ENCODE results near the gene YPEL5.

The YPEL5 gene

DNA sequence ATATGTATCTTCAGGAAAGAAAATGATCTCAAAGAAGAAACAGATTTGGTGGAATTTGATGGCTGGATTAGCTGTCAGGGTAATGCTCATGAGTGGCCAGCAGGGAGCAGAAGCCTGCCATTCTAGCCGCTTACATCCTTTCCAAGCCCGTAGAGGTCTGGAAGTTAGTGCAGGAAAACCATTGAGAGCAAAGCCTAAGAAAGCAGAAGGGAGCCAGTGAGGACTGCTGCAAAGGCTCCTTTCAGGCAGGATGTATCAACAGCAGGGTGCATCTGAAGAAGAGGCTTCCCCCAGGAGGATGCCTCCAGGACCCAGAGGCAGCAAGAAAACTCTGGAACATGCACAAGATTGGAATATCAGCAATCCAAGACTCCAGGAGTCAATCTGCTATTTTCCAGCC lies 61.6 kb downstream of the YPEL5 start:
- DNase-seq: peak; percentile 38

DNA sequence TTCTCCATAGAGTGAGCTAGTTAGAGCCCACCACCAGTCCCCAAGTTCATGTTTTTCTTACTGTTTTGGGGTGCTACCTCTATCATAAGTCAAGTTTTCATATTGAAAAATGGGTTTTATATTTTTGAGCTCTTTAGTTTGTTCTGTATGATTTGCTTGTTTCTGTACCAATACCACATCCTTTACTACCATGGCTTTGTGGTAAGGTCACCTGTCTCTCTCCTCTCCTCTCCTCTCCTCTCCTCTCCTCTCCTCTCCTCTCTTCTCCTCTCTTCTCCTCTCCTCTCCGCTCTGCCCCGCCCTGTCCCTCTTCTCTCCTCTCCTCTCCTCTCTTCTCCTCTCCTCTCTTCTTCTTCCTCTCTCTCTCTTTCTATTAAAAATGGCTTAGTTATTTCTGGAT lies 62.4 kb downstream of the YPEL5 start:
- no peak for DNase-seq

Measured in activated CD8-positive, alpha-beta memory T cell treated with anti-CD3 and anti-CD28 coated beads, Interleukin-2, amount 50 U/mL, for 4 hours (primary cell).